HG02763 (cell line): ENCODE measurements around the gene RCAN2.

Experiments used
- ATAC-seq: cut with Tn5 transposase; IDR thresholded peaks from one replicate; pipeline ENCODE4 v1.9.1; 2021; ENCODE audit warnings: mild to moderate bottlenecking, moderate library complexity; ENCODE audit not compliant: unreplicated experiment

The RCAN2 gene

DNA sequence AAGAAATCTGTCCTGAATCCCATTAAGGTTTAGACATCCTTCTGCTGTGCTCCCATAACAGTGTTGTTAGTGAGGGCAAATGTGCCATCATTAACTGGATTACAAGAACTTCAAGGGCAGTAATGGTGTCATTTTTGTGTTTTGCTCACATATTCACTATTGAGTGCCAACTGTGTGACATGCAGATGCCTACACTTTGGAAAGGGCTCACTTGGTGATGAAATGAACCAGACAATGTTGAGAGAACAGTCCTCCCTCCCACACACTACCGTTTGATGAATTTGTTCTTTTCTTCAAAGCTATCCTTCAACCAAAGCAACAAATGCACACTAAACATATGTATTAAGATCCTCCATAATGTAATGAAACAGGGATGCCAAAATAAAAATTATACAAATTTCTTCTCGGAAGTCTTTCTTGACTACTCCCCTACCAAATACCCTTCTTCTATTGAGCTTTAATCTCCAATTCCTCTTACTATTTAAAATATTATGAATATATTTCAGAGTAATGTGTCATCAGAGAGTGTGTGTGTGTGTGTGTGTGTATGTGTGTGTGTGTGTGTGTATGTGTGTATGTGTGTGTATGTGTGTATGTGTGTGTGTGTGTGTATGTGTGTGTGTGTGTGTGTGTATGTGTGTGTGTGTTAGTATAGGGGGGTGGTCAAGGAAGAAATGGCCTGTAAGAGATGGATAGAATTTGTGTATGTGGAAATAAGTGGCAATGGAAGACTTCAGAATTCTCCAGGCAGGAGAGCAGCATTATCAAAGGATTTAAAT lies 228.1 kb downstream of the RCAN2 start:
- ATAC-seq, result no peak

DNA sequence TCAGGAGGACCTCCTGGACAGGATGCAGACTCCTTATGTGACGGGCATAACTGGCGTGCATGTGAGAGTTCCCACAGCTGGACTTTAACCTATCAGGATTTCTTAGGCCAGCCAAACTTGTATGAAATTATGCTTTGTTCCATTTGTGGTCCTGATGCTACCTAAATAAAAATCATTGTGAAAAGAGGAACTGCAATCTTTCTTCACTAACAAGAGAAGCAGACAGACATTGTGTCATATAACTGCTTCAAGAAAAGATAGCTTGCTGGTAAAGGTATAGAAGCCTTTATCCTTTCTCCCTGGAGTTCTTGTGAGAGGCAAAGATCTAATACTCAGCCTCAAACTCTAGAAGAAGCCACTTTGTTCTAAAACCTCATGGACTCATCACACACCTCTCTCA lies 233.0 kb downstream of the RCAN2 start:
- no peak for ATAC-seq

DNA sequence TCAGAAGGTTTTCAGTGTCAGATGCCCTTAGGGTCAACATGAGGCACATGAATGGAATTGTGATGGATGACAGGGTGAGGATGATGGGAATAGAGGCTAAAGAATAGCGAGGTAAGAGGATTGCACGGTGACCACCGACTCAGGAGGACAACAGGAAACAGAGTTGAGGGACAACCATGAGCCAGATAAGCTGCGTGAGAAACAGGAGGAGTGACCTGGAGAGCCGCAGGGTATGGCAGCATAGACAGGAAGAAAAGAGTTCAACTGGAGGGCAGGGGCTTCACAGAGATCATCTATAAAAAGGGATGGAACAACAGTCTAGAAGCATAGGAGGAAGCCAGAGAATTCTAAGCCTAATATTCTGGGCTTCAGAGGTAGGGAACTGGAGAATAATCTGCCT lies 235.7 kb downstream of the RCAN2 start:
- no peak for ATAC-seq

DNA sequence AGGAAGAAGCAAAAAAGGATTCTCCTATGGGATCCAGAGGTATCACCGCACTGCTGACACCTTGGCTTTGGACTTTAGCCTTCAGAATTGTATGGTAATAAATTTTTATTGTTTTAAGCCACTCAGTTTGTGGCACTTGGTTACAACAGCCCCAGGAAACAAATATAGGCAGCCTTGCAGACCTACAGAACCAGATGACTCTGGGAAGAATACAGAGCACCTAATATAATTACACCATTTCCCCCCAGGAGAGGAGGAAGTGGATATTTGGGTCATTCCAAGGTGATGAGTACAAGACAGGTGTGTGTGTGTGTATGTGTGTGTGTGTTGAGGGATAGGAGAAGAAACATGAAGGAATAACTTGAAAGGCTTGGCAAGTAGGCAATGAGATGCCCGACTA lies 236.3 kb downstream of the RCAN2 start:
- no peak for ATAC-seq

DNA sequence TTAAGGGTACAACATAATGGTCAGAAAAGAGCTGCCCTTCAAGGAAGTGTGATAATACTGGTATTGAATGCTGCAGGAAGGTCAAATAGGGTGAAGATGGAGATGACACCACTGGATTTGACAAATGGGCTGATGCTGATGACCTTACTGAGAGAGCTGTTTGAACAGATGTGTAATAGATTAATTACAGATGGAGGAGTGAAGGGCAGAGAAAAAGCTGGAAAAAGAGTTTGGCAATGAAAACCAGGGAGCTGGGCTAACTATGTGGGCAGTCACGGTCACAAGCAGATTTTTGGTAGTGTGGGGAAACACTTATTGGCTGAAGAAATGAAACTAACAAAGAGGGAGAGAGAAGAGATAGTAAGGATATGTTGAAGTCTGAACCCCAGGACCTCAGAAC lies 236.9 kb downstream of the RCAN2 start:
- no peak for ATAC-seq

DNA sequence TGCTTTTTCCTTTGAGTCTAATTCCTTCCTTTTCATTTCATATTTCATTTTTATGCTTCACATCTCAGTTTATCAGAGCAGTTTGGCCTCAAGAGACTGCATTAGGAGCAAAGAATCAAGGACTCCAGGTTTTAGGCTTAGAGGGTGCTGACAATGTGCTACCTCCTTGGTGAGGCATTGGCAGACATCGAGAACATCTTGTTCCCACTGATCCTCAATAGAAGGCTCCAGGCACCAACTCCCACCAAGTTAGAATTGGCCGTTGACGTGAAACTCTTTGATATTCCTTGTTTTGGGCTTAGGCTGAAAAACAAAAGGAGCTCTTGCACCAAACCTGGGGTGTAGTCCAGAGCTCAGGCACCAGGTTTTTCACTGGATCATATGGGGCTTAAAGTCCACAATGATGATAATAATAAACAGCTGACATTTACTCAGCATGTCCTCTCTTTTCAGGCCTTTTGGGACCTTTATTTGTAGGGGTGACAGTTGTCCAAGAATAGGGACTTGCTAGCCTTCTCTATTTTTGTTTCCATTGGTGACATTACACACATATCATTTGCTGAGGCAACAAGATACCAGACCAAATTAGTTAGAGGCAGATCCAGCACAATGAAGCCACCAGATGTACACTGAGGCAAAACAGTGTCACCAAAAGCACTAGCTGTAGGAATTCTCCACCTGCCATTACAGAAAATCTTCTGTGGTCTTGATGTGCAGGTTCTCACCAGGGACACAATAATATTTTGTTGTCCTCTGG lies 239.5 kb downstream of the RCAN2 start:
- ATAC-seq, result no peak

DNA sequence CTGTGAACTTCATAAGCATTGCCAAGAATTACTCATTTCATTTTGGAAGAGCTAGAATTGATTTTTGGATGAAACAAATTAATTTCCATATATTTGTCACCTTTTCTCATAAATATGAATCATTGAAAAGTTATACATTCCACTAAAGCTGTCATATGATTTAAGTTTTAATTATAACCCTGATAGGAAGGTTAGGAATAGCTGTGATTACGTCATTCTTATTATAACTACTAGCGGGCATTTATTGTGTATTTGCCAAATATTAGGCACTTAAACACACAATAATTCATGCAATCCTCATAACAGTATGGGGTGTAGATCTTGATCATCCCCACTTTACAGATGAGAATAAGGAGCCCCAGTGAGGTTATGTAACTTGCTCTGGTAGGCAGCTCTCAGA lies 243.1 kb downstream of the RCAN2 start:
- no peak for ATAC-seq

DNA sequence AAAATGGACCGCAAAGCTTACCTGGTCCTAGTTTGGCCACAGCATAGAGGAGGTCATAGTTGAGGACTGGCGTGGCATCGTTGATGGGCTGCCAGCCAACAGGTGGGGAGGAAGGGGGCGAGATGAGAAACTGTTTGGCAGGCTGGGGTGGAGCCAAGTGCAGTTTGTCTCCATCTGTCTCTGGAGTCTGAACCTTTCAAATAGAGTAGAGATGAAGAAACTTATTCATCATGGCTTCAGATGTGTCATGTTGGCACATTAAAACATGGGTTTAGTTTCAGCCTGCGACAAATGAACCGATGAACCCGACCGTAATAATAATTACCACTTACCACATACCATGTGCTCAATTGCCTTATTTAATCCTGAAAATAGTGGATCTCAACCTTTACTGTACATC lies 244.5 kb downstream of the RCAN2 start:
- ATAC-seq, result no peak

DNA sequence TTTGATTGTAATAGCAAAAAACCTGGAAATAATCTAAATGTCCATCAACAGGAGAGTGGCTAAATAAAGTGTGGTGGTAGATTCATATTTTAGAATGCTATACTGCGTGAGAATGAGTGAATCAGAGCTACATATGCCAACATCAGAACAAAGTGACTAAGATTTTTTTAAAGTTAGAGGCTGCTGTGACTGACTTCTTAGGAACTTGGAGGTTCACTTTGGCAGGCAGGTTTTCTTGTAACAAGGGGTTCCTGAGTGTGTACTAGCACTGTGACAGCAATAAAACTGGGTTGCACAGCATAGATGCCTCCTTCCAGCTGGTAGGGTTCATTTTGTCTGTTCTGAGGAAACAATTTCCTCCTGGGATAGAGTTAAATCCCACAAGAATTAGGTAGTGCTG lies 245.2 kb downstream of the RCAN2 start:
- no peak for ATAC-seq

DNA sequence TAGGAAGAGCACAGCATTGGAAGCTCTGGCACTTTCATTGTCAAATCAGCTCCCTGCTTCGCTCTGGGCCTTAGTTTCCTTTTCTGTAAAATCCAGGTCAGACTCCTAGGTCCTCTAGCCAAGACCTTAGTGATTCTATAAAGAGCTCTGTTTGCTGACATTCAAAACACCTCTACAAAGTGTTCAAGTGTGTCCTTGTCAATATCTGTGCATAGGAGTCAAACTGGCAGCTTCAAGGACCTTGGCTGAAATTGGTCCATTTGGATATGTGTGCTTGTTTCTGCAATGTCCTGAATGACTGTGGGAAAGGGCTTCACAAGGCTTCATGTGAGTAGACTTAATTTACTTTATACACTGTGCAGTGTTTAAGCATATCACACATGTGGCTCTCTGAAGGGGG lies 246.6 kb downstream of the RCAN2 start:
- no peak for ATAC-seq

DNA sequence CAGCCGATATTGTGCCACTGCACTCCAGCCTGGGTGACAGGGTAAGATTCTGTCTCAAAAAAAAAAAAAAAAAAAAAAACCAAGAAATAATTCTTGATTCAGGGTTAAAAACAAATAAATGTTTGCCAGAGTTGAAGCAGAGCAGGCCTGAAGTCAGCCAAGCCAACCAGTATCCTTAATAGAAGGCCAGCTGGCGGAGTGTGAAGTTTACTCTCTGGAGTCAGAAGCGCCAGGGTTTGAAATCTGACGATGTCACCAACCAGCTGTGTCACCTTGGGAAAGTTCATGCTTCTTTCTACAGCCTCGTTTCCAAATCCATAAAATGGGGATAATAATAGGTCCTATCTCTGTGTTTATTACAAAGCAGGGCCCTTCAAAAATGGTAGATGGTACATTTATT lies 247.5 kb downstream of the RCAN2 start:
- ATAC-seq, result no peak

DNA sequence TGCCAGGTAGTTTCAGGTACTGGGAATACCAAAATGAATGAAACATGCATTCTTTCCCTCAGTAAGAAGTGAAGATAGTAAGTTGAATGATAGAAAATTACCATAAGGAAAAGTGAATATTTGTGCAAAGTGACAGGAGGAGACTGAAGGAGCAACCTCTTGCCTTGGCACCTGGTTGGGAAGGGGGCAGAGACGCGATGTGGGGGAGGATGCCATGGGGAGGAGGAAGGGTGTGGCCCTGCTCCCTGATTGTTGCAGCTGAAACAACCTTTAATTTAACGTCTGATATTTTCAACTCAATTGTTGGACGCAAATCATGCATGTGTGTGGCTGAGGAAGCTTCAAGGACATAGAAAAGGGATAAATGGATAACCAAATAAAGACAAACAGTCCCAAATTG lies 248.3 kb downstream of the RCAN2 start:
- no peak for ATAC-seq

DNA sequence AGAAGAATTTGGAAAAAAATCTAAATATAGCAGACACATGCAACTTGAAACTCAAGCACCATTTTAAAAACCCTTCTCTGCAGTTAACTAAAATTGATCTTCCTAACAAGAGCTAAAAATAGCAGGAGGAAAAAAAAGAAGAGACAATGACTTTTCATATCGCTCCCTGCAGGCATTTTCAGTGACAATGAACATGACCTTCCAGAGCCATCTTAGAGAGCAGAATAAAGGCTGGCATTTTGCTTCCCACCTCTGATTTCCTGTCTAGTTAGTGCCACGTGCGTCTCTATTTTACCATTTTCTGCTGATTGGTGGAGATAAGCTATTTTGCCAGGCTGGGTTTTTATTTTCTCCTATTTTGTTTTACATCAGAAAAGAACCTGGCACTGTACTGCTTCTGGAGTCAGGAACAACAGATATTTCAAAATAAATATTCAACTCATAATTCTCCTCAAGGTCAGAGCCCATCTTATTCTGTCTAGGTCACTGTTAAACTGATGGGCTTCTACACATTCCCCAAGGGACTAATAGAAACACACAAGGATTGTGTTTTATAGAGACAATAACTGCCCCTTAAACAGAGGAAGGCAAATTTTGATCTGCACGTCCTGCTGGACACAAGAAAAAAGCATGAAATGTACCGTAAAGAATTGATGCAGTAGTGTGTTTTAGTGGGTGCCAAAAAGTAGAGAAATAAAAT lies 250.2 kb downstream of the RCAN2 start:
- ATAC-seq, result no peak

DNA sequence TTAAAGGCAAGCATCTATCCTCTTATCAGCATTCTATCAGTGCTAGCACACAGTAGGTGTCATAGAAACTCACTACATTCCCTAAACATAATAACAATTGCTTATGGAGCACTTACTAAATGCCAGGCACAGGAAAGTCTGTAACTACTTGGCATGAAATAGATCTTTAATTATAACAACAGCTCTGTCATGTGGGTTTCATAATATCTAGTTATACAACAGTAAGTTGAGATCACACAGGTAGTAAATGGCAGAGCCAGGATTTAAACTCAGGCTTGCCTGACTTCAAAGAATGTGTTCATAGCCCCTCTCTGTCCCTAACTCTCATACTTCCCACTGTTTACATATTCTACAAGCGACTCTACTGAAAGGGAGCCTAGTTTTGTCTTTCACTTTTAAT lies 254.5 kb downstream of the RCAN2 start:
- no peak for ATAC-seq

DNA sequence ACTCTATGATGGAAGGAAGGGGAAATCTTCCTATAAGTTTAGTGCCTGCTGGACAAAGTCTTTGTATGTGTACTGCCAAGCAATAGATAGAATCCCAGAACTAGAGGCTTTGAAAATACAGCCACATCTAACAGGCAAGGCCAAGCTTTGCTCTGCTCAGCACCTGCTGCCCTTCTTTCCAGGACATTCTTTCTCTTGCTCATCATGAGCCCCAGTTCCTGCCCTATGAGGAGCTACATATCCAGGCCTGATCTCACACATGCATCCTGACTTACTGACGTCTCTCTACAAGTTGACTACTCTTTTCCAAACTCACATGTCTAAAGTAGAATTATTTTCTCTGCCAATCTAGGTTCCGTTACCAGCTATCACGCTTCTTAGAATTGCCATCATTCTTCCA lies 256.0 kb downstream of the RCAN2 start:
- ATAC-seq, result no peak

DNA sequence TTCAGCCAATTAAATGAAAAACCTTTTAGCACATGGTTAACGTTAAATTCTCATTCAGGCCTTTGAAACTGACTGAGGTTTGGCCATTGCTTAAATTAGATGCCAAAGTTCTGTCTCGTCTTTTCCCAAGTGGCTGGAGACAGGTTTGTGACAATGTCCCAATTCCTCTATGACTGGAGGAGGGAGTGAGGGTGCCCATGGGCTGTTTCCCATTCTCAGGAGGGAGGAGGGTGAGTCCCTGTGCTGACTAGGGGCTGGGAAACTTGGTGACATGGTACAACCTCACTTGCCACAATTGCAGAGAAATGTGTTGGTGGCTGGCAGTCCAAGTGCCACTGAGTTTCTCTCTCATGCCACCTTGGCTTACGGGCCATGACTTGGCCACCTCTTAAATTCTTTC lies 256.5 kb downstream of the RCAN2 start:
- ATAC-seq, result no peak

DNA sequence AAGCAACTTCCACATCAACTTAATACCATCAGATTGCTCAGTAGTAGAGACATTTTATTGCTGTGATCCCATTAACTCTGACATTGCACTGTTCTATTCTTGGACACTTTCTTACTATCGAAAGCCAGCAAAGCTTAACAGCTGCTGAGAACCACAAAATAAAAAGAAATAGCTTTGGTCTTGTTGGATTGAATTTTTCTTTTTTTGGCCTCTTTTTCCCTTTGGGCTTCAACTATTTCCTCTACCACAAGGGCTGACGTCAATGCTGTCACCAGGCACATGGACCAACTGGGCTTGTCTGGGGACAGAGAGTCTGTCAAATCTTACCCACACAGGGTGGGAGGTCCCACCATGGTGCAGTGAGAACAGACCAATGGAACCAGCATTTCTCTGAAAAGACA lies 257.1 kb downstream of the RCAN2 start:
- no peak for ATAC-seq

DNA sequence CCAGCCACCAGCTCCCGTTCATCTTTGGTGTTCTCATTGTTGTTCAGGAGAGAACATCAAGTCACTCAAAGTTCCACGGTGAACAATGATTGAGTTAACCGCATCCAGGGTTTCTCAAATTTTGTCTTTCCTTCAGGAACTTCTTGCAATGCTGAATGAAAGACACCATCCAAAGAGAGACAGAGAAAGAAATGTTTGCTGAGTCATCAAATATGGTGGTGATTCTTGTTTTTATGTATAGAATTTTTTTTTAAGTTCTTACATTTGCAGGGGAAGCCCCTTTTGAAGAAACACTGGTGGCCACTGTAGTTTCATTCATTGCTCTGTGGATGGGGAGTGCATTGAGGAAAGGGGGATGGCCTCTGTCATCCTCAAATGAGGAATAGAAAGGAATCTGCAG lies 258.1 kb downstream of the RCAN2 start:
- no peak for ATAC-seq

DNA sequence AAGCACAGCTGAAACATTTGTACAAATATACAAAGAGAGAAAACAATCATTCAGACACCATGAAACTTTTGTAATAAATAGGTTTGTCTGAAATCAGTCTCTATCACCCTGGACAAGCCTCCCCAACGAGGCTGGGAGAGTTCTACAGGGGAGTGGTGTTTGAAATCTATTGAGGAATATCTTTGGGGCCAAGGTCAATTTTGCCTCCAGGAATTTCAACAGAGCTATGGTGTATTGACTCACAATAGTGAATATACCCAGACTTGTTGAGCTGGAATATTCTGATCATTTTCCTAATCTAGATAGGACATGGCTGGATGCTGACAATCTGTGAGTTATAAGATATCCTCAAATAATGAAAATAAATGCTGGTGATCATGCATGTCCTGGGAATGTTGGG lies 269.0 kb downstream of the RCAN2 start:
- no peak for ATAC-seq

DNA sequence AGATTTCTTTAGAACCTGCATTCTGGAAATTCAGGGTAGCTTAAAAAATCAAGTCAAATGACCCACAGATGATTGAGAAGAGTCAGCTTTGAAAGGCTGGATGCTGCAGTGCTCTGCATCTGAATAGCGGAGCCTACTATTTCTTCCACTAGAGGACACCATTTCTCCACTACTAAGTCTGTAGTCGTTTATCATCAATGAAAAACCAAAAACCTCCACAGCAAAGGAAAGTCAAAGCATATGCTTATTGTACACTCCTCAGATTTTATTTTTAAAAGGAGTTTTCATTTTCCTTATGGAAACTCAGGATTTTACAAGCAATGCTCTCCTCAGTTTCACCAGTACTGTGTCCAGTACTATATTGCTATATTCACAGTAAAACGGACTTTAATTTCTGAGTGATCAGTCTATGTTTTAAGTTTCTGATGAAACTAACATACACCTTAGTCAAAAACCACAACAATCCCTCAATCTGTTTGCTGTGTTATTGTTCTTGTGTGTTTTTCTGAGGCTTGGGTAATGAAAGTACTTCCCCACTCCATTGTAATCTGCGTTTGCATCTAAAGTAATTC lies 269.9 kb downstream of the RCAN2 start:
- peak; percentile 51 for ATAC-seq

DNA sequence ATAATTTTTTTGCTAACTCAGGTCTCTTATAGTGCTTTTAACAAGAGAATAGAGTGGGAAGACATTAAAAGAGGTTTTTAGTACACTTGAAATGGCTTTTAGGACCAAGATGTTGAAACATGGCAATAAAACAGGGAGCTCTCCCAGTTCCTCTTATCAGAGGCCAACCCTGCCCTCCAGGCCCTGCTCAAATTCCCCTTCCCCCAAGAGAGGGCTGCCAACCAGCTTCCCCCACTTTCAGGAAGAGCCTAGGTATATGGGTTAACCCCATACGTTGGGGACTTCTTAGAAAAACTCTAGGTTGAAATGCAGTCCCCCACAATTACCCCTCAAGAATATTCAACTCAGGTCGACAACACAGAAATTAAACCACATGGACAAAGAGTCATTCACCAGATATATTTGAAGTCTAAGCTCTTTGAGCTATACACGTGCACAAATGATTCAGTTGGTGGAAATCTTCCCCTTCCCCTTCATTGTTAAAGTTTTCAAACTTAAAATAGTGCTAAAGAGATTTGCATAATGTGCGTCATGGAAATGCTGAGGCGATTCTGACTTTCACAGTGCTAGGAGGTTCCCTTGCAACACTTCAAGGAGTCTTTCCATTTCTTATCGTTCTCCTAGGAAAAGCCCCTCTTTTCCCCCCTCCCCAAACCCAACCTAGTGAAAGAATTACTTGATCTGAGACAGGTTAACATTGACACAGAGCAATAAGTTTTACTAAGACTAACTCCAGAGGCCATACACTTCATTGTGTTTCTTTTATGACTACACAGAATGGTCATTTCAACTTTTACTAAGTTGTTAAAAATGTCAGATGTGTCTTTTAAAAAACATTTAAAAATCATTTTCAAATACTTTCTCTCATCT lies 270.7 kb downstream of the RCAN2 start:
- peak; percentile 53 for ATAC-seq
